GM18502 (cell line): Measurements from ENCODE around the gene MROH8.

Source experiments
- ATAC-seq: cut with Tn5 transposase; IDR thresholded peaks from one replicate; pipeline ENCODE4 v1.9.1; 2021; ENCODE audit warnings: mild to moderate bottlenecking; ENCODE audit not compliant: unreplicated experiment, poor library complexity

Gene MROH8

DNA sequence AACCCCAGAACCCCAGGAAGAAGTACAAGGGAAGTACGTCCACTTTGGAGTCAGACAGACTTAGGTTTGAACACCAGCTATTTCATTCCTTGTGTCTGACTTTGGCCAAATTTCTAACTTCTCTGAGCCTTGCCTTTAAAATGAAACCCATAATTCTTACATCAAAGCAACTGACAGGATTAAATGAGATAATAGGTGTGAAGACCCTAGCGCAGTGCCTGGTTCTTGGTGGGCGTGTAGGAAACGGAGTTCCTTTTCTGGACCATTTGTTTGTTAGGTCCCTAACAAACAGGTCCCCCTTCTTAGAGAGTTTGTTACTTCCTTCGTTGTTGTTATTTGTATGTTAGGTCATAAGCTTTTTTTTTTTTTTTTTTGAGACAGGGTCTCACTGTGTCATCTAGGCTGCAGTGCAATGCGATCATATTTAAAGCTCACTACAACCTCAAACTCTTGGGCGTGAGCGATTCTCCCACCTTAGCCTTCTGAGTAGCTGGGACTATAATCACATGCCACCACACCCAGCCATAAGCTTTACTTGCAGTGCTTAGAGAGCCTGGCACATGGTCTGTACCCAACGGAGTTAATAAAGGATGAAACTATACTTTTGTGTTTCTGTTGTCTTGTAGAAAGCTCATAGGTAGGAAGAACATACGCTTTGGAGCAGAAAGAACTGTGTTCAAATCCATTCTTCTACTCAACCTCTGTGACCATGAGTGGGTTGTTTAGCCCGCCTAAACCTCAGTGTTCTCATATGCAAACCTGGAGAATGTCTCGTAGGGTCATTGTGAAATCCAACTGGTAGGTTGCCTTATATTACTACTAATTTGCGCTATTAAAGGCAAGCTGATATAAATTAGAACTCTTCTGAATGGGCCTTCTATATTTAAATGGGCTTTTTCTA, 21.8 kb upstream of the MROH8 start:
- no peak for ATAC-seq

DNA sequence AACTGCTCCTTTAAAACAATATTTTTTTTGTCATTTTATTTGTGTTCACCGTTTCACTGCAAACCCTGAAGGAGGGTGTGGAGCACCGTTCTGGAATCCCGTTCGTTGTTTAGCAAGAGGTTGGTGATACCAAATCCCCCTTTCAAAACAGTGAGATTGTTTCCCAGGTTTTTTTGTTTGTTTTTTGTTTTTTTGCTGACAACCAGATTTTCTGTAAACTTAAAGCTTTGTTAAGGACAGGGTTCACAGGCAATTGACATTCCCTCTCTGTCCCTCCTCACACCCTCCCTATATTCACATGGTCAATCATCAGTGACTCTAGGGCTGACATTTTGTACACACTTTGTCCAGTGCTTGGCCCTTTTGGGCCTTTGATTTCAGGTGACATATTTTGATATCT, 21.0 kb upstream of the MROH8 start:
- ATAC-seq: no peak

DNA sequence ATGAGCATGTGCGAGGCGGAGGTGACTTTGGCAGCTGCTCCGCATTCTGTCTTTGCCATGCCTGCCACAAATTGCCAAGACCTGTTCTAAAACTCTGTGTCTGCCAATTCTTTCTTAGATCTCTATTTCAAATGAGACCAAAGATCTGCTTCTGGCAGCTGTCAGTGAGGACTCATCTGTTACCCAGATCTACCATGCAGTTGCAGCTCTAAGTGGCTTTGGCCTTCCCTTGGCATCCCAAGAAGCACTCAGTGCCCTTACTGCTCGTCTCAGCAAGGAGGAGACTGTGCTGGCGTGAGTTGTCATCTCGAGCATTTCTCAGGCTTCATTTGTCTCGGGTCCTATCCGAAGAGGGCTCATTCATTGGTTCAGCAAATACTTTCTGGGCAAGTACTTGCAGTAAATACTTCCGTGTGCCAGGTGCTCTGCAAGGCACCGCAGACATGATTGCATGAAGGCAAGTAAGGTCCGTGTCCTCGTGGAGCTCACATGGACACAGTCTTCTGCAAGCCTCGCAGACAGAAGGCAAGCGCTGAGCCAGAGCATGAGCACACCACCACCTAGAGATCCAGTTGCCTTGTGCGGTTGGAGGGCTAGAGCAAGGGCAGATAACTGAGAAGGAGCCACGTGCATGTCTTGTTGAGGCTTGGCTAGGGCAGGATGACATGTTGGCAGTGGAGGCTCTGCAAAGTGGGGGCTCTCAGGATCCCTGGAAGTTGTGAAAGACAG, 19.7 kb upstream of the MROH8 start:
- ATAC-seq: no peak

DNA sequence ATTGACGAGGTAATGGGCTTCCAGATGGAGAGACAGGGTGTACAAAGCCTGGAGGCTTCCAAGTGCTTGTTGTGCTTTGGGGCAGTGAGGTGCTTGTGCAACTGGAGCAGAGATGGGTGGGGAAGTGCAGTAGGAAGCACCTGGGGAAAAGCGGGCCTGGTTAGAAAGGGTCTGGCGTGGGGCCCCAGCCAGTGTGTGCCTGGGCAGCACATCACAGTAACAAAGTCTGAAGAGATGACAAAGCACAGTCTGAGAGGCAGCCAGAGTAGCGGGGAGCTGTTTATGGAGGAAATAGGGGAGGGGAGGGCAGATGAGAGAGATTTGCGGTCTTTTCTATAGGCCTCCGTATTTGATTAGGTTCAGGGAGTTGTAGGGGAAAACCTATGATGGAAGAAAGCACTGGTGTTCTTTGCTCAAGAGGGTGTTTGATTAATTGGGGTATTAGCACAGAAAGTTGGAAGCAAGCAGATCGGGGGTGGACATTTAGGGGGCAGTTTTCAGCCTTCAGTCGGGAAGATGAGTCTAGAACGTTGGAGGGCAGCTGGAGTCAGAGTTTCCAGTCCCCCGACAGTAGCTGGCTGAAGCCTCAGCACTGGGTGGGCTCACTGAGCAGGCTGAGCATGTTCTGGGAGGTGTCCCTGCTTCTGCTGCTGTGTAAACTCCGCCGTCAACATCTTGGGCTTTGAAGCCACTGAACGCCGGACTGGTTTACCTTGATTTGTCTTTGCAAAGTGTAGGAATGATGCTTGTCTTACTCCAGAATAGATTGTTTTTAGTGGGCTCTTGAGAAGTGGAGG, 15.5 kb upstream of the MROH8 start:
- no peak for ATAC-seq

DNA sequence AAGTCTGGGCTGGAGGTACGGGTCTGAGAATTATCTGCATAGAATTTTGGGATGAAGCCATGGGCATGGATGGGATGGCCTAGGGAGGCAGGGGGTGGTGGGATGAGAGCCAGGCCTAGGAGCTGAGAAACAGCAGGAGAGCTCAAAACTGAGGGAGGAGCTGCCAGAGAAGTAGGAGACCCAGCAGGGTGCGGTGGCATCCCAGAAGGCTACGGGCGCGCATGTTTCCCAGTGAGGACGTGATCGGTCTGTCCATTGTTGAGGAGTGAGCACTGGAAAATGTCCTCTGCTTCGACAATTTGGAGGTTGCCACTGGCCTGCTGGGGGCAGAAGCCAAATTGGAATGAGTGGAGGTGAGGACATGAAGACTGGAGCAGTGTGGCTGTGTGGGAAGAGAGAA, 14.5 kb upstream of the MROH8 start:
- ATAC-seq: no peak

DNA sequence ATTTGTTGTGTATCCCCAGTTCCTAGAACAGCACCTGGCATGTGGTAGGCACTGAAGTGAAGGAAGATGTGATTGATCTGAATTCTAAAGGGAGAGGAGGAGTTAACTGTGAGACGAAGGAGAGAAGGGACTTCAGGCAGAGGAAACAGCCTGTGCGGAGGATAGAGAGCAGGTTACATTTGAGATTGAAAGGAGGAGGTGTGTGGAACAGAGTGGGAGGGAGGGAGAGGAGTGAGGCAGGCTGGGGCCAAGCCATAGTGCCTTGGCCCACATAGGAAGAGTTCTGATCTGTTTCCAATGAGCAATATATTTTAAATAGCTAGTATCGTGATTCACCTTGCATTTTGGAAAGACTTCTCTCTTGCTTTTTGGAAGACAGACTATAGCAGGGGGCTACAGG, 13.9 kb upstream of the MROH8 start:
- no peak for ATAC-seq

DNA sequence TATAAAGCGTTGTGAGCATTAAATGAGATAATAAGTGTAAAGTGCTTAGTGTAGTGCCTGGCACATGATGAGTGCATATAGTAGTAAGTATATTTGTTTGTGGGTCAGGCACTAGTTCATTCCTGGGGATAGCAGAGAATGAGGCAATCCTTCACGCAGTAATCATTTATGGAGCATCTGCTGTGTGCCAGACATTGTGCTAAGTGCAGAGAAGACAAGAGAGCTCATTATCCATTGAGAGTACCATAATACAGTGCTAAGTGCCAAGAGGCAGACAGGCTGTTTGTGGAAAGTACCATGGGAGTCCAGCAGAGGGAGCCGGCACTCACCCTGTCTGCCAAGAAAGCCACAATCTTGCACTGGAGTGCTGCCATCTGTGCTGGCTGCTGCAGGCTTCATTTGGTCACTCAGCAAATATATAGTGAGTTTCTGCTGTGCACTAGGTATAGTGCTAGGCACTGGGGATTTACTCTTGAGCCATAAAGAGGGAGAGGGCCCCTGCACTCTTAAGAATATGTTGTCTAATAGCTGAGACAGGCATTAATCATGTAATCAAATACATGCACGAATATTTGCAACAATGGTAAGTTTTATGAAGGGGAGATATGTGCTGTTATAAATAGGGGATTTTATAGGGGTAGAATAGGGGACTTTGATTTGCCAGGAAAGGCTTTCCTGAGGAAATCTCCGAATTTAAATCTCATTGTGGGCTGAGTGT, 12.9 kb upstream of the MROH8 start:
- ATAC-seq: peak; percentile 64

DNA sequence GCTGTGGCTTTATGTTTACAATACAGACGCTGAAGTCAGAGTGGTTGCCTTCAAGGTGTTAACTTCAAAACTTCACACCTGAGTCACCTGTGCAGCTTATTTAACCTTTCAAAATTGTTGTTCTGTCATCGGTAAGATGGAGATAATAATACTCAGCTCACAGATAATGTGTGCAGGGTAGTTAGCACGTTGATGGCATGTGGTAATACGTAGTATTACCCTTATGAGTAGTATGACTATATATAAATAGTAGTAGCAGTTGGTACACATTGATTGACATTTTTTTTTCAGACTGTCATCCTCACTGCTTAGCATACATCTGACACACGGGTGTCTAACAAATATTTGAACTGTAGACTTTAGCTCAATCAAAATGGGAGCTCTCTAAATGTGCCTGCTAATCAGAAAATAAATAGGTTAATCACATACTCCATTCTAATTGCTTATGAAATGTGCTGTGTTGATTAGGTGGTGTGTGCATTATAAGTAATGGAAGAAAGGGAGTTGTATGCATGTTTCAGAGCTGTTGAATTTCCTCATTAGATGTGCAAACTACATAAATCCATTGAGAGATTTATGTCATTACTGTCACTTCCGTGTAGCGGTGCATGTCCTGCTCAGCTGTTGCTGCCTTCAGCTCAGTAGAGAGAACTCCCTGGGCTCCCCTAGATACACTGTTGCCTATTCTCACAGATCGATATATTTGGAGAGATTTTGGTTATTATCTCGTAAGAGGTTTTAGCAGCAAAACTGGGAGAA, 11.2 kb upstream of the MROH8 start:
- ATAC-seq: no peak

DNA sequence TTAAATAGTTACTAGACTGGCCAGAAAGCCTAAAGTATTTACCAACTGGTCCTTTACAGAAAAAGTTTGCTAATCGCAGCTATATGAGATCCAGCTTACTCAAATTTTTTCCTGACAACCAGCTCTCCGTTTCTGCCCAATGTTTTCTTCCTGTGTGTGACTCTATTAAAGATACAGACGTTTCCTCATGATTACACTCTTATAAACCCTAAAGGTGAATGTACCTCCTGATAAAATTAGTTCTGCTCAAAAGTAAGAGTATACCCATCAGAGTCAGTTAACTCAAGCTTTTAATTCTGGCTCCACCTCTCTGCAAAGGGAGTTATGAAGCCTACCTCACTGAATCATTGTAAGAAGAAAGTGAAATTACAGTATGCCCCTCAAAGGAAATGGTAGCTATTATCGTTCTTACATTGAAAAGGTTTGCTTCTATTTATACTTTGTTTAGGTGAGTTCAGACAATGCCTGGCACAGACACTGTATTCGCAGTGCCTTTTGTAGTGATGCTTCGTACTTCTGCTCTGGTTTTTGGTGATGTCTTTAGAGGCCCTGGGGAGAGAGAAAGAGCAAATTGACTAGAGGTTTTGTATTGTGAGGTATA, 10.2 kb upstream of the MROH8 start:
- no peak for ATAC-seq

DNA sequence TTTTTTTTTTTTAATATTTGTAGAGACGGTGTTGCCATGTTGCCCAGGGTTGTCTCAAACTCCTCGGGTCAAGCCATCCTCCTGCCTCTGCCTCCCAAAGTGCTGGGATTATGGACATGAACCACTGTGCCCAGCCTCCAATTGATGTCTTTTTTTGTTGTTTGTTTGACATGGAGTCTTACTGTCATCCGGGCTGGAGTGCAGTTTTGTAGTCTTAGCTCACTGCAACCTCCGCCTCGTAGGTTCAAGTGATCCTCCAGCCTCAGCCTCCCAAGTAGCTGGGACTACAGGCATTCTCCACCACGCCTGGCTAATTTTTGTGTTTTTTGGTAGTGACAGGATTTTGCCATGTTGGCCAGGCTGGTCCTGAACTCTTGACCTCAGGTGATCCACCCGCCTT, 9.4 kb upstream of the MROH8 start:
- no peak for ATAC-seq

DNA sequence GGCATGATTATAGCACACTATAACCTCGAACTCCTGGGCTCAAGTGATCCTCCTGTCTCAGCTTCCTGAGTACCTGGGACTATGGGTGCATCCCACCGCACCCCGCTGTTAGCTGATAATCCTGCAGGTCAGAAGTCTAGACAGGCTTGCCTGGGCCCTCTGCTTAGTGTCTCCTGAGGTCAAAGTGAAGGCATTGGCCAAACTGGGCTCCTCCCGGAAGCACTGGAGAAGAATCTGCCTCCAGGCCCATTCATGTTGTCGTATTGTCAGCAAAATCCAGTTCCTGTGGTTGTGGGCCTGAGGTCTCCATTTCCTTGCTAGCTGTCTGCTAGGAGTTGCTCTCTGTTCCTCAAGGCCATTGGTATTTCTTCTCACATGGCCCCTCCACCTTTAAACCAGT, 6.3 kb upstream of the MROH8 start:
- ATAC-seq: no peak

DNA sequence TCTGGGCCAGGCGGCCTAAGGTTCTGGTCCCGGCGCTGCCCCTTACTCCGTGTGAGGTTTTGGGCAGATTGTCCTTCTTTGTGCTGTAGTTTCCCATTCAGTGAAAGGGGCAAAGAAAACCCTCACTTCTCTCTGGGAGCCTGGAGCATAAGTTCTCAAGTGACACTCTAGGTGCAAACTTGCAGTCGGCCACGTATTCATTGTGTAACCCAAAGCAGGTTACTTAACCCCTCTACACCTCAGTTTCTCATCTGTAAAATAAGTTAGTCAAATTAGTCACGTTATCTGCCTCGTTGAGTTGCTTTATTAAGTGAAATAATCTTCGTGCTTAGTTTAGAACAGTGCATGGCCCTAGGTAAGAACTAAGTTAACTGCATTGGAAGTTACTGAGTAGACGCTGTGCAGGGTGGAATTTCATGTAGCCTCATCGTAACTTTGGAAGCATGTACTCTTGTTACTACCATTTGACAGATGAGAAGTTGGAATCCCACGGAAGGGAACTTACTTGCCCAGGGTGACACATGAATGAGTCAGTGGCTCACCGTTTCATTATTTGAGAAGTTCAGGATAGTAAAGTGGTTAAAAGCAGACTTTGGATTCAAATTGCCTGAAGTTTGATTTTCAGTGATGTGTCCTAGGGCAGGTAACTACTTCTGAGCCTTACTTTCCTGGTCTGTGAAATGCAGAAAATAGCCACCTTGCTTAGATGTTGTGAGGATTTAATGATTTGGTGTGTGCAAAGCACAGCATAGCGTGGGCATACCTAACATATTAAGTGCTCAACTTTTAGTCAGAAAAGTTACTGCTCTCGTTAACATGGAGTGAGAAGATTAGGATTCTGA, 556 bp upstream of the MROH8 start:
- ATAC-seq: no peak

DNA sequence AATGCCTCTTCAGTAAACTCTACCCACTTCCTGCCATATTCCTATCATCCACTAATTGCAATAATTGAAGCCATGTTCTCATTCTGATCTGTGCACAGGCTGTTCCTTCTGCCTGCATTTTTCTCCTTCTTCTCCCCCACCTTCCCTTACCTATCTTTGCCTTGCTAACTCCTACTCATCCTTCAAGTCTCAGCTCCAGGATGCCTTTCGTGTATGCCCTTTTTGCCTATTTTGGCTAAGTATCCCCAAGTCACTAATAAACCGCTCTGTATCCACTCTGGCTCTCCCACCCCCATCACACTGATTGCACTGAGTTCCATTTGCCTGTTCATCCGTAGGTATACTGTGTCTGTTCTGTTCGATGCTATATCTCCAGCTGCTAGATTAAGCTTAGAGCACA, 6.5 kb downstream of the MROH8 start:
- ATAC-seq: no peak

DNA sequence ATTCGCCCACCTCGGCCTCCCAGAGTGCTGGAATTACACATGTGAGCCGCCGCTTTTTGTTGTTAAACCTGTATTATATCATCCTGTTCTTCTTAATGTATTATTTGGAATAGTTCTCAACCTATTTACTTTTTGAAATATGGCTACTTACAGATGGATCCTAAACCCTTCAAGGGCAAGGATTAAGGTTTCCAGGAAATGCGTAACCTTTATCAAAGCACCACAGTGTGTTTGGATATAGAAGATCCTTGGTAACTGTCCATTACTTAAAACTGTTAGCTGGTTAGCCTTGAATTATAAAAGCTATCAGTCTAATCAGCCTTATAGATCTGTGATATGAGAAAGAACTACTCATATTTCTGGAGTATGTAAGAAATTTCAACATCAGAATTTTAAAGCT, 12.5 kb downstream of the MROH8 start:
- ATAC-seq: no peak

DNA sequence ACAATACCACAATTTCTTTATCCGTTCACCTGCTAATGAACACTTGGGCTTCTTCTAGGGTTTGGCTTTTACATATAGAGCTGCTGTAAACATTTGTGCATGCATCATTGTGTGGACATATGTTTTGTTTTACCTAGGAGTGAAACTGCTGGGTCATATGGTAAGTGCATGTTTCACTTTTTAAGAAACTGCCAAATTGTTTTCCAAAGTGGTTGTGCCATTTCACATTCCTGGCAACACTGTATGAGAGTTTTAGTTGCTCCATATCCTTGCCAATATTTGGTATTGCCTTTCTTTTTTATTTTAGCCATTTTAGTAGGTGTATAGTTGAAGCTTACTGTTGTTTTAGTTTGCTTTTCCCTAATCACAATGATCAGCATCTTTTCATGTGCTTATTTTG, 14.3 kb downstream of the MROH8 start:
- no peak for ATAC-seq

DNA sequence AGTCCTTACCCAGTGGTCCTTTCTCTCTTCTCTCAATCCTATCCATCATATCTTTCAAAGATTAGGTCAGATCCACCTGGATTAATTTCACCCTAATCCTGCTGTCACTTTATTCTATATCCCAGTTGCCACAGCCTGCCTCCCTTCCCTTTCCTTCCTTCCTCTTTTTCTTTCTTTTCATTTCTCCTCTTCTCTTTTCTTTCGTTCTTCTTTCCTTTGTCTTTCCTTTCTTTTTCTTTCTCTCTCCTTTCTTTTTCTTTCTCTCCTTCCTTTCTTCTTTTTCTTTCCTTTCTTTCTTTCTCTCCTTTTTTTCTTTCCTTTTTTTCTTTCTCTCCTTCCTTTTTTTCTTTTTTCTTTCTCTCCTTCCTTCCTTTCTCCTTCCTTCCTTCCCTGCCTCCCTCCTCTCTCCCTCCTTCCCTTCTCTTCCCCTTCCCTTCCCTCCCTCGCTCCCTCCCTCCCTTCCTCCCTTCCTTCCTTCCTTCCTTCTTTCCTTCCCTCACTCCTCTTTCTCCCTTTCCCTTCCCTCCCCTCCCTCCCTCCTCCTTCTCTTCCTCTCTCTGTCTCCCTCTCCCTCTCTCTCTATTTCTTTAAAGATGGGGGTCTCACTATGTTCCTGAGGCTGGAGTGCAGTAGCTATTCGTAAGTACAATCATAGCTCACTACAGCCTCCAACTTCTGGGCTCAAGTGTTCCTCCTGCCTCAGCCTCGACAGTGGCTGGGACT, 15.4 kb downstream of the MROH8 start:
- ATAC-seq: no peak

DNA sequence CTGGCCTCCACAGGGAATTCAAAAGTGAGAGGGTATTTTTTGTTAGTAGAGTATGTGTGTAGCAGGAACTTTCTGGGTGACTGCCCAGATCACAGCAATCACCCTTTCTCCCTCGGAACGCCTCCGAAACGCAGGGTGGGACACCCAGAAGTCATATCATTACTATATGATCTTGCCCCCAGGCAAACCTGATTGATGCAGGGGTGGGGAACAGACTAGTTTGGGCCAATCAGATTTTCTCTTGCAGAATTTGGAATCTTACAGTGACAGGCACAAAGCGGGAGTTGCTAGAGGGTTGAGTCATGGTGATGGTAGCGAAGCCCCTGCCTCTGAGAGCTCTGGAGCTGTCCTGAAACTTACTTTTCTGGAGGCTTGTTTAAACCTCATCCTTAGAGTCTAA, 16.7 kb downstream of the MROH8 start:
- no peak for ATAC-seq
